Pancreas (tissue), 10 donors: Measurements from ENCODE around the gene PSME2. TPM values are rescaled to one million over a fixed set of nuclear protein-coding genes. Genes with fewer than 3 reads are reported as not detected.
A peak's percentile ranks its signal among the peaks of the same experiment; 100 is the strongest.

ENCODE experiments used
- ATAC-seq, 4 donors: fragments of 200-7000 bp; cut with Tn5 transposase; one replicate each; pipeline versions ENCODE4 v1.8.0 to v1.9.1; 2020; ENCODE audit warnings: mild to moderate bottlenecking in 4 of 4, moderate library complexity in 4 of 4
- DNase-seq, 6 donors: peaks; one replicate each; pipeline ENCODE4 v3.0.0-alpha.2; 2020
- FAIRE-seq: peaks from 2 replicates; lab custom pipeline; 2012; peaks lifted over from hg19 to GRCh38; lab: Jason Lieb, UNC
- H3K27ac ChIP-seq, 4 donors: fragments of 200-600 bp; sonication (generic); 1 replicate in 3 of 4; 2 replicates in 1 of 4; pipeline versions ENCODE4 v1.5.0 to v1.8.0; 2020
- H3K27me3 ChIP-seq, 4 donors: fragments of 200-600 bp; one replicate each; pipeline ENCODE4 v1.8.0; 2021
- H3K36me3 ChIP-seq, 3 donors: fragments of 200-600 bp; sonication (generic) in 1 of 3; one replicate each; pipeline versions ENCODE4 v1.5.0 to v1.8.0; 2020 to 2021
- H3K4me1 ChIP-seq, 3 donors: fragments of 200-600 bp; one replicate each; pipeline ENCODE4 v1.8.0; 2021
- H3K4me3 ChIP-seq, 4 donors: fragments of 200-600 bp; sonication (generic) in 2 of 4; one replicate each; pipeline versions ENCODE4 v1.5.0 to v1.8.0; 2020 to 2021
- H3K9me3 ChIP-seq, 4 donors: fragments of 200-600 bp; one replicate each; pipeline ENCODE4 v1.8.0; 2021
- WGBS, 2 donors: extraction: QIAGEN DNeasy Blood & Tissue Kit; methylation state at CpG; one replicate each; pipeline ENCODE4 v1.1.7; 2013; 5-methylcytosine and 5-hydroxymethylcytosine counted together
- intact Hi-C, 3 donors: fragments of 100-400 bp; cut with DNase I; formaldehyde crosslinking; loops; one replicate each; pipeline versions ENCODE4 v1.11.1 to v1.14.2; 2022
- polyA plus RNA-seq, 2 donors: library from polyadenylated mRNA; stranded (reverse); fragments of 200-250 nt; gene quantifications; one replicate each; pipeline ENCODE4 v1.2.3, GENCODE V29; 2013
- total RNA-seq, 6 donors: library from RNA; stranded (reverse); fragmentation: NEBNext Ultra II Directional in 4 of 6; extraction: Animal tissue kit (Norgen Biotek cat#: 25700) in 4 of 6; gene quantifications; one replicate each; pipeline versions ENCODE4 v1.2.1 to v1.2.4, GENCODE V29; 2021 to 2023
- TF ChIP-seq, protein P1 (sequence below), 4 donors: fragments of 200-600 bp; sonication (generic) in 3 of 4; IDR thresholded peaks; one replicate each; pipeline versions ENCODE4 v1.5.0 to v1.8.0; 2021; ENCODE audit warnings: antibody characterized with exemption in 4 of 4
- donor health status: healthy with polysubstance abuse.
- donor health status: DM: no; HTN: no; CAD: no; lungs with moderate emphysema.
- donor health status: DM: no; HTN: no; CAD: no.
- donor health status: control.
- donor health status: control.
- donor health status: Bipolar disorder and iron deficiency.
- donor health status: DM: yes; HTN: yes; CAD: no.
- donor health status: DM: no; HTN: no; CAD: no.
- donor health status: DM: no; HTN: no; CAD: no.
- donor health status: DM: yes; HTN: yes; CAD: no.

The PSME2 gene
- total and polyA plus RNA-seq, 8 donors: 33.9 to 285 (median 77.9) TPM

DNA sequence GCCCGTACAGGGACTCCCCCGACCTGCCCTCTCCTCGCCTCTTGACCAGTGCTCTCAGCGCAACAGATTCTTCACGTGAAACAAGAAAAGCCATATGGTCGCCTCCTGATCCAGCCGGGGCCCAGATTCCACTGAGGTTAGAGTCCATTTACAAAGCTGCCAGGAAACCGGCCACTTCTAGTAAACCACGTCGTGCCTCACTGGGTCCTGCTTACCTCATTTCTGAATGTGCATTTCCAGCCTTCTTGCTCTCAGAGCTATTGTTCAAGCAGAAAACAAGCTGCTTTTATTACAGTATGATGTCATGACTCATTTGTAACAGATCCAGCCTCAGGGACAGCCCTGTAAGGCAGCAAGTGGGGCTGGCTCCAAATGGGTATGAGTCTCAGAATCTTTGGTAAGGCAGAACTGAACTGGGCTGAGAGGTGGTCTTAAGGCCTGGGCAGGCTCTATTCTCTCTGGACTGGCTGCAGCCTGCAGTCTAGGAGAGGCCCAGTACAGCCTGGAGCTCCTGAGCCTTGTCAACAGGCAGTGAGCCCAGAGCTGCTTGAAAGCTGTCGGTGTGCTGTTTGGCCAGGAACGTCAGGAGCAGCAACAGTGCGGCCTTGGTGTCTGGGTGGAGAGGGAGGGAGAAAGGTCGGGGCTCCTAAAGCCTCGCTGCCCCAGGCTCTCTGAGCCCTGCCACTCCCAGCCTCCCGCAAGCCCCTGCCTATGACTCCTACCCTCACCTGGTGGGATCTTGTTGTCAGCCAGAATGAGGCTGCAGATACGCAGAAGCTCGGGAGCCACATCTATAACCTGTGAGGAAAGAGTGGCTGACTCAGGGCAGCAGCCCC lies 33.8 kb upstream of the PSME2 start:
- DNase-seq (peak in 1 of 6 donors; percentile 49), FAIRE-seq (no peak), ATAC-seq (peak in 3 of 4 donors; percentile 34 to 69 (median 51))
- WGBS, 2 donors: 76 to 77% methylated on average over 18 of the region's 18 CpGs
- Histone ChIP-seq H3K4me3 (no peak overlapping the region), H3K9me3 (no peaks in the 10 kb centered on the region), H3K36me3 (peaks cover 3 to 57% (median 43%) of the 10 kb centered on the region in 3 donors), H3K27me3 (no peaks in the 10 kb centered on the region), H3K4me1 (no peaks in the 10 kb centered on the region), H3K27ac (peak overlapping the region in 1 of 4 donors; percentile 63)
- TF ChIP-seq, protein P1, sequence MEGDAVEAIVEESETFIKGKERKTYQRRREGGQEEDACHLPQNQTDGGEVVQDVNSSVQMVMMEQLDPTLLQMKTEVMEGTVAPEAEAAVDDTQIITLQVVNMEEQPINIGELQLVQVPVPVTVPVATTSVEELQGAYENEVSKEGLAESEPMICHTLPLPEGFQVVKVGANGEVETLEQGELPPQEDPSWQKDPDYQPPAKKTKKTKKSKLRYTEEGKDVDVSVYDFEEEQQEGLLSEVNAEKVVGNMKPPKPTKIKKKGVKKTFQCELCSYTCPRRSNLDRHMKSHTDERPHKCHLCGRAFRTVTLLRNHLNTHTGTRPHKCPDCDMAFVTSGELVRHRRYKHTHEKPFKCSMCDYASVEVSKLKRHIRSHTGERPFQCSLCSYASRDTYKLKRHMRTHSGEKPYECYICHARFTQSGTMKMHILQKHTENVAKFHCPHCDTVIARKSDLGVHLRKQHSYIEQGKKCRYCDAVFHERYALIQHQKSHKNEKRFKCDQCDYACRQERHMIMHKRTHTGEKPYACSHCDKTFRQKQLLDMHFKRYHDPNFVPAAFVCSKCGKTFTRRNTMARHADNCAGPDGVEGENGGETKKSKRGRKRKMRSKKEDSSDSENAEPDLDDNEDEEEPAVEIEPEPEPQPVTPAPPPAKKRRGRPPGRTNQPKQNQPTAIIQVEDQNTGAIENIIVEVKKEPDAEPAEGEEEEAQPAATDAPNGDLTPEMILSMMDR (IDR thresholded peaks at IDR 0.05): no peak
- intact Hi-C loops: no loop called here

DNA sequence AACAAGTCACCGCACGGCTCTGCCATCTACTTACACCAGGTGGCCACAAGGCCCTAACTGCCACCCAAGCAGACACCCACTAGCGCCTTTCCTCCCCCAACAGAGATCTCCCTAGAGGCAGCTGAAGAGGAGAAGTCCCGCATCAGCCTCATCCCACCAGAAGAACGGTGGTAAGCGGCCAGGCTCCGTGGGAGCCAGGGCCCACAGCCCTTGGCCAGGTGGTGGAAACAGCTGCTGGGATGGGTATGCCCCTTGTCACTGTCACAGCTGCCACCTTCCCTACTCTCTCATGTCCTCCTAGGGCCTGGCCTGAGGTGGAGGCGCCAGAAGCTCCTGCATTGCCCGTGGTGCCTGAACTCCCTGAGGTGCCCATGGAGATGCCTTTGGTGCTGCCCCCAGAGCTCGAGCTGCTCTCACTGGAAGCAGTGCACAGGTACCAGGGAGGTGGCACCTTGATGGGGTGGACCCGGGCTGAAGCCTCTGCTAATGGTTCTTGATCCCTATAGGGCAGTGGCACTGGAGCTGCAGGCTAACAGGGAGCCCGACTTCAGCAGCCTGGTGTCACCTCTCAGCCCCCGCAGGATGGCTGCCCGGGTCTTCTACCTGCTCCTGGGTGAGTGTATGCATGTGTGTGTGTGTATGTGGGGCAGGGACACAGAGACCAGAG lies 33.0 kb upstream of the PSME2 start:
- H3K27ac ChIP-seq: peak overlapping the region in 1 of 4 donors; percentile 50
- intact Hi-C loops: no loop called here
- DNase-seq: peak in 1 of 6 donors; percentile 50
- H3K36me3 ChIP-seq: peaks cover under 1 to 53% (median 37%) of the 10 kb centered on the region in 3 donors
- TF ChIP-seq, protein P1 (IDR thresholded peaks at IDR 0.05): no peak
- no peak overlapping the region for H3K4me3 ChIP-seq
- no peak for FAIRE-seq
- WGBS, 2 donors: 85 to 89% methylated on average over 14 of the region's 14 CpGs
- no peaks in the 10 kb centered on the region for H3K27me3 ChIP-seq
- no peaks in the 10 kb centered on the region for H3K9me3 ChIP-seq
- peak in 3 of 4 donors; percentile 5 to 19 (median 11) for ATAC-seq
- no peaks in the 10 kb centered on the region for H3K4me1 ChIP-seq

DNA sequence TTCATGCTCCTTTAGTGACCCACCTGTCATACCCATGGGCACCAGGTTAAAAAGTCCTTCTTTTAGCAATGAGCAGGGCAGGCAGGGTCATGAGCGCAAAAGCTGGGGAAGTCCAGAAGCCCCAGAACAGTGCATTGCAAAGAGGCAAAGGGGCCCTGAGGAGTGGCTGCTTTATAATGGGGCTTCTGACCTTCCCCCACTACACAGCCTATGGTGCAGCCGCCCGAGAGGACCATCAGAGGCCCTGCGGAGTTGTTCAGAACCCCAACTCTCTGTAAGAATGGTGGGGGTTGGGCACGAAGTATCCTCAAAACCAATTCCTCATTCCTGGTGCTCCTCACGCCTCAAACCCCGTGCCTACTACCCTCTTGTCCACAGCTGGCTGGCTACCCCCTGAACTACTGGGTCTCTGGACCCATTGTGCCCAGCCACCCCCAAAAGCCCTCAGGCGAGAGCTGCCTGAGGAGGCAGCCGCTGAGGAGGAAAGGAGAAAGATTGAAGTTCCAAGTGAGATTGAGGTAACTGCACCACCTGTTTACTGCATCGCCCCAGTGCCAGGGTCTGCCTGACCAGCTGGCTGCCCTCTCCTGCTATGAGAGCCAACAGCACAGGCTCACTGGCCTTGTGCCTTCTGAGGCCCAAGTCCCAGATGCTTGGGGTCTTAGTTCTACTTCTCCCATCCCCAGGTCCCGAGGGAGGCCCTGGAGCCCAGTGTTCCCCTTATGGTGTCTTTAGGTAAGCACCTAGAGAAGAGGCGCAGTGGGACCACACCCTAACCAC lies 32.2 kb upstream of the PSME2 start:
- ATAC-seq: no peak
- FAIRE-seq: no peak
- H3K27me3 ChIP-seq: no peaks in the 10 kb centered on the region
- WGBS, 2 donors: 90 to 91% methylated on average over 12 of the region's 12 CpGs
- H3K36me3 ChIP-seq: peaks cover 0 to 46% (median 29%) of the 10 kb centered on the region in 3 donors
- DNase-seq: no peak
- H3K4me3 ChIP-seq: no peak overlapping the region
- no peaks in the 10 kb centered on the region for H3K9me3 ChIP-seq
- H3K4me1 ChIP-seq: no peaks in the 10 kb centered on the region
- H3K27ac ChIP-seq: no peak overlapping the region
- TF ChIP-seq, protein P1 (IDR thresholded peaks at IDR 0.05): no peak
- intact Hi-C loops: no loop called here

DNA sequence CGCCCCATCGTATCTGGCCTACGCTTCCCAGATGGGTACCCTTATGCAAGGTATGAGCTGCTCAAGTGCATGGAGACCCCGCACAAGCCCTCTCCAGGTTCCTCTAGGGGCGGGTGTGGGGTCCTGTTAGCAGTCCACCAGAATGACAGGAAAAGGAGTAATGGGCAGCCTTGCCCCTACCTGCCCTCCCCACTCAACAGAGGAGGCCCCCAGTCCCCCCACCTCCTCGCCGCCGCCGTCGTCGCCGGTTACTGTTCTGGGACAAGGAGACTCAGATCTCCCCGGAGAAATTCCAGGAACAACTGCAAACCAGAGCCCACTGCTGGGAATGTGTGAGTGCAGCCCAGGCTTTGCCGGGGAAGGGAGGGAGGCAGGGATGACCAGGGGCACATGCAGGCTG lies 31.5 kb upstream of the PSME2 start:
- H3K36me3 ChIP-seq: peaks cover 0 to 39% (median 24%) of the 10 kb centered on the region in 3 donors
- ATAC-seq (no peak), DNase-seq (no peak), FAIRE-seq (no peak)
- intact Hi-C loops: no loop called here
- H3K27me3 ChIP-seq: no peaks in the 10 kb centered on the region
- WGBS, 2 donors: 93 to 95% methylated on average over 14 of the region's 14 CpGs
- H3K9me3 ChIP-seq: no peaks in the 10 kb centered on the region
- TF ChIP-seq, protein P1 (IDR thresholded peaks at IDR 0.05): no peak
- no peak overlapping the region for H3K4me3 ChIP-seq
- H3K27ac ChIP-seq: no peak overlapping the region
- H3K4me1 ChIP-seq: no peaks in the 10 kb centered on the region
